ENCODE measurements around the gene PACRG.
"Not testable (repeated sequence)": the region's sequence is repeated elsewhere in the genome, so short reads cannot be mapped to it uniquely, and the experiment has no call there.

PACRG gene

GRCh38 chr6:162952423-162952822 lies 224.6 kb downstream of the PACRG start:
- no peak for DNase-seq

GRCh38 chr6:162957062-162957461 lies 229.3 kb downstream of the PACRG start:
- no peak for DNase-seq

GRCh38 chr6:162960679-162961457 lies 233.1 kb downstream of the PACRG start:
- DNase-seq, result no peak

DNA sequence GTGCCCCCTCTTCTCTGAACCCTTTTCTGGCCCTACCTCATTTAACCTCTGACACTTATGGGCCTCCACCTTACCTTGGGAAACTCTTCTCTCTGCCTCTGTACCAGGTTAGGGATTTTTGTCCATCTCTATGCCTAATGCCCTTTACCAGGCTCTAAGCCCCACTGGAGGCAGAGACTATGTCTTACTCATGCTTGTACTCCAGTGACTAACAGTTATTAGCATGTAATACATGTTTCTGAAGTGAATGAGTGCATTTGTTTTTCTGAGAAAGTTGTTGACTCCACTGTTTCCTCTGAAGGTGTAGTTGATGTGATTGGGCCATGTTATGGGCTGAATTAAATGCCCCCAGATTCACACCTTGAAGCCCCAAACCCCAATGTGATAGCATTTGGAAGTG lies 234.3 kb downstream of the PACRG start:
- DNase-seq, result no peak

- no peak for DNase-seq
Observed at GRCh38 chr6:162963861-162964260, 236.1 kb downstream of the PACRG start.

- DNase-seq, result no peak
Observed at GRCh38 chr6:162964488-162965140, 236.8 kb downstream of the PACRG start.

DNA sequence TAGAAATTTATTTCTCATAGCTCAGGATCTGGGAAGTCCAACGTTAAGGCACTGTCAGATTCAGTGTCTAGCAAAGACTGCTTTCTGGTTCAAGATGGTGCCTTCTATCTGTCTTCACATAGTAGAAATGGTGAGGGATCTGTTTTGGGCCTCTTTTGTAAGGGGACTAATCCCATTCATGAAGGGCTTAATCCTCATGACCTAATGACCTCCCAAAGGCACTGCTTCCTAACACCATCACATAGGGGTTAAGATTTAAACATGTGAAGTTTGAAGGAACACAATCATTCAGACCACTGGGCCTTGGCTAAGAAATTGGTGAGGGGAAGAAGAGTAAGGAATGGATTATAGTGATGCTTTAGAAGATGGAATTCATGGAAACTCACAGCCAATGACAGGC lies 237.6 kb downstream of the PACRG start:
- DNase-seq, result no peak

GRCh38 chr6:162970246-162970645 lies 242.5 kb downstream of the PACRG start:
- no peak for DNase-seq

GRCh38 chr6:162971356-162971755 lies 243.6 kb downstream of the PACRG start:
- no peak for DNase-seq

DNA sequence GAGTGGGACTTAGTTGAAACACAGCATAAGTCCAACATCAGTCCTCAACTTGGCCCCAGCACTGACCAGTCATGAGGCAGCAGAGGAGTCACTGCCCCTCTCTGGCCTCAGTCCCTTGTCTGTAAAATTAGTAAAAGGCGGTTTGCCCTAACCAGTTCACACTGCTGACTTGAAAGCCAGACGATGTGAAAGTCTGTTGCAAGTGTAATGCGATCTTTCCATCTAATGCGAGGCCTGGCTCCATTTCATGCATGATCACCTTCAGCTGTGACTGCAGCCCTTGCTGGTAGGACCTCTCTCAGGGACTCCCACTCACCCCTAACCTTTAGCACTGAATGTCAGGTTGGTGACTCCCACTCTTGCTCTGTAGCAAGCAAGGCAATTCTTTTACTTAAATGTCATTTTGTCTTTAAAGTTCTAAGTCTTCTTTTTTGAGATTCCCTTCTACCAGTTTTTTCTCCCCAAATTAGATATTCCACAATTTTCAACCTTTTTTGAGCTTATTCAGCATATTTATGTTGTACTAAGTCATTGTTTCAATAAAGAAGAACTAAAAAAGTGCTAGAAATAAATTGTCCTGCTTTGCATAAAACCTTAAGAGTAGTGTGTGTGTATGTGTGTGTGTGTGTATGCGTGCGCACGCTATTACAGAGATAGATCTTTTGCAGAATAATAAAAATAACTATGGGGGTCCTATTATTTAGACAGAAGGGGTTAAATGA lies 245.5 kb downstream of the PACRG start:
- DNase-seq, result no peak

DNA sequence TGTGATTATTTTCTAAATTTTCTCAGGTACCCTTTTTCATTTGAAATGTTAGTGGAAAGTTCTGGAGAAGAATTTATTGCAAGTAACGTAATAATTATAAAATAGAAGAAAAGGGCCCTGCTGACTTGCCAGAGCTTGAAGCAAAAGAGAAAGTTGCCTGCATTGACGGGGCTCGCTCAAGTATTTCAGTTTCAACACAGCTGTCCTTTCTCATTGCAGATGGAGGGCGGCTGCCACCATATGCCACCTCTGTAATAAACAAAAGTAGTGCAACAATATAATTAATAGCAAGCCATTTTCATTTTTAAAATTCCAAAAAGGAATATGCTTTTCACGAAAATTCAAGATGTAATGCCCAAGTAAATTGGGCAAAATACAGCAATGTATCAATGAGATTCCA lies 246.2 kb downstream of the PACRG start:
- DNase-seq, result no peak

GRCh38 chr6:162974685-162975084 lies 246.9 kb downstream of the PACRG start:
- no peak for DNase-seq

- no peak for DNase-seq
Observed at GRCh38 chr6:162976141-162976540, 248.4 kb downstream of the PACRG start.

- not testable (repeated sequence) for DNase-seq
Observed at GRCh38 chr6:162983234-162983633, 255.5 kb downstream of the PACRG start.

GRCh38 chr6:162998777-162999176 lies 271.0 kb downstream of the PACRG start:
- DNase-seq, result no peak

DNA sequence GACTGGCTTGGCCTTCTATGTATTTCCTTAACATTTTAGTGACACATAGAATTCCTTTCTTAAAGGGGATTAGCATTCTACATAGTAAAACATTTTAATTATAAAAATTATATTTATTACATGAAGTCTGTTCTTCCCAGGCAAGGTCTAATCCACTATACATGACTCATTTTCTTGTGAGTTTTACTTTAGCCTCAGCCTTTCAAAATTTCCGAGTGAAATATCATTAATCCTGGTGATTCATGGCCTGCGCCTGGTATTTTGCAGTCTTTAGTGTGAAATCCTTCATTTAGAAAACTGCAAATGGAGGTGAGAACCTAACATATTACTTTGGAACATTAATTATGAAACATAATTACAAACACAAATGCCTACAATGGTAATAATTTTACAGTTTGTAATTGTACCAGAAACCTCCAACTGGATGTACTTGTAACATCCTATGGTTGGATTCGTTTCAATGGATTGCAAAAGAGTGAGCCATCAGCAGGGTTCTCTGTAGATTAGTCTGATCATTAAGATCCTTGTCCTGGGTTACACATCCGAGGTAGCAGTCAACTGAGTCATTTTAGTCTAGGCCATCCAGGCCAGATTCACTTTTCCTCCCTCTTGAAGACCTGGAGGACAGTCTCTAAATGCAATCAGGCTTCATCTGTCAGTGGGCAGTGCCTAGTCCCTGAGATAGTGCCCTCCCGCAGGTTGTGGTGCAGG lies 272.0 kb downstream of the PACRG start:
- no peak for DNase-seq

DNA sequence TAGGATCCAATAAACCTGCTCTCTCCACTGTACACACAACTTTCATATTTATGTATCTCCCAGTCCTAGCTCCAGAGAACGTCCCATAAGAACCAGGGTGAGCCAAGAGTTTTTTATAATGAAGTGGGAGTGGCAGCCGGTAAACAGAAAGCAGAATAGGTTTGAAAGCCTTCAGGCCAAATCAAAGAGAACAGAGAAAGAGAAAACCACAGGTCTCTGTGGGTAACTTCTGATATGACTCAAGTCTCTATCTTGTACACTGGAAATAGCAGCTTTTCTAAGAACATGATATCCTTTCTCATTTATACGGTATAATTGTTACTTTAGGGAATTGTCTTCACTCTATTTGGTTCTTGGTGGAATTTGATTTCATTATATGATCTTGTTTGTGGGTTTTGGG lies 273.6 kb downstream of the PACRG start:
- no peak for DNase-seq

GRCh38 chr6:163008186-163008585 lies 280.4 kb downstream of the PACRG start:
- no peak for DNase-seq

GRCh38 chr6:163008626-163009025 lies 280.9 kb downstream of the PACRG start:
- no peak for DNase-seq

- DNase-seq, result no peak
Observed at GRCh38 chr6:163010145-163010544, 282.4 kb downstream of the PACRG start.

- DNase-seq, result no peak
Observed at GRCh38 chr6:163014736-163015135, 287.0 kb downstream of the PACRG start.

- no peak for DNase-seq
Observed at GRCh38 chr6:163017801-163018200, 290.0 kb downstream of the PACRG start.

- DNase-seq, result no peak
Observed at GRCh38 chr6:163019926-163020325, 292.2 kb downstream of the PACRG start.
